NCI-H82 treated with DMSO at 0.1 percent for 48 hours (cell line): ENCODE results near the gene TMEM14A.

Experiments used
- DNase-seq: peaks from one replicate; lab custom pipeline; 2025; ENCODE audit not compliant: unreplicated experiment; lab: John Stamatoyannopoulos, UW

The TMEM14A gene

GRCh38 chr6:52733172-52733571 is 62.3 kb downstream of the TMEM14A start:
- no peak for DNase-seq

GRCh38 chr6:52734072-52734471 is 63.2 kb downstream of the TMEM14A start:
- no peak for DNase-seq

- no peak for DNase-seq
Measured at GRCh38 chr6:52735071-52735470, 64.2 kb downstream of the TMEM14A start.

GRCh38 chr6:52736145-52736544 is 65.2 kb downstream of the TMEM14A start:
- DNase-seq = no peak
